SK-N-SH (cell line): ENCODE results near the gene USB1. TPM values are rescaled to one million over a fixed set of nuclear protein-coding genes. Genes with fewer than 3 reads are reported as not detected.

Experiments used
- CTCF ChIA-PET: fragments of 300-600, 350-600 bp; formaldehyde crosslinking; extraction: SDS; loops from one replicate; lab custom pipeline; 2021; lab: Yijun Ruan, JAX
- POLR2A ChIA-PET: fragments of 350-600 bp; sonication (Branson Sonifier 250); formaldehyde crosslinking; extraction: SDS; loops from one replicate; lab custom pipeline; 2020; ENCODE audit warnings: antibody characterized with exemption, inconsistent platforms; lab: Yijun Ruan, JAX
- DNase-seq: peaks from one replicate; pipeline ENCODE4 v3.0.0; 2012
- H2AFZ ChIP-seq: fragments of 200-600 bp; sonication (generic); 2 replicates; pipeline ENCODE4 v1.8.1; 2016; ENCODE audit warnings: antibody characterized with exemption, mild to moderate bottlenecking, low read depth
- H3F3A ChIP-seq: fragments of 200-600 bp; sonication (generic); replicated peaks from 2 replicates; pipeline ENCODE3; 2016; ENCODE audit warnings: antibody characterized with exemption, mild to moderate bottlenecking; ENCODE audit not compliant: insufficient read depth
- H3K27ac ChIP-seq, 2 experiments: fragments of 200-500 bp in 1 of 2; fragments of 200-600 bp in 1 of 2; sonication (Bioruptor generic) in 1 of 2; sonication (generic), shearing (Covaris generic) in 1 of 2; 2 replicates each; pipeline versions ENCODE4 v1.5.1 to v1.6.1; 2014 to 2016; ENCODE audit warnings: low read depth in 2 of 2, inconsistent platforms in 1 of 2, low read length in 1 of 2, mild to moderate bottlenecking in 1 of 2, mixed read lengths in 1 of 2
- H3K27me3 ChIP-seq: fragments of 200-600 bp; sonication (generic), shearing (Covaris generic); 2 replicates; pipeline ENCODE4 v1.6.1; 2016; ENCODE audit warnings: mixed run types; ENCODE audit not compliant: insufficient read depth
- H3K36me3 ChIP-seq, 2 experiments: fragments of 200-500 bp in 1 of 2; fragments of 200-600 bp in 1 of 2; sonication (Bioruptor generic) in 1 of 2; sonication (generic) in 1 of 2; replicated peaks in 1 of 2; 2 replicates each; pipeline versions ENCODE3 to v1.5.1; 2014 to 2016; ENCODE audit warnings: low read length in 1 of 2, mild to moderate bottlenecking in 1 of 2; ENCODE audit not compliant: insufficient read depth in 2 of 2, control insufficient read depth in 1 of 2
- H3K4me1 ChIP-seq, 2 experiments: fragments of 200-500 bp in 1 of 2; fragments of 200-600 bp in 1 of 2; sonication (Bioruptor generic) in 1 of 2; sonication (generic), shearing (Covaris generic) in 1 of 2; 2 replicates each; pipeline versions ENCODE4 v1.5.1 to v1.6.1; 2014 to 2016; ENCODE audit warnings: low read depth in 1 of 2, low read length in 1 of 2, mixed run types in 1 of 2; ENCODE audit not compliant: insufficient read depth in 2 of 2, control insufficient read depth in 1 of 2
- H3K4me2 ChIP-seq: fragments of 200-600 bp; sonication (generic), shearing (Covaris generic); 2 replicates; pipeline ENCODE4 v1.6.1; 2017; ENCODE audit warnings: mixed run types
- H3K4me3 ChIP-seq, 2 experiments: fragments of 200-500 bp in 1 of 2; fragments of 200-600 bp in 1 of 2; sonication (Bioruptor generic) in 1 of 2; sonication (generic), shearing (Covaris generic) in 1 of 2; 2 replicates each; pipeline versions ENCODE4 v1.5.1 to v1.8.1; 2014 to 2016; ENCODE audit warnings: low read depth in 2 of 2, inconsistent platforms in 1 of 2, low read length in 1 of 2, mild to moderate bottlenecking in 1 of 2, mixed read lengths in 1 of 2, moderate library complexity in 1 of 2
- H3K79me2 ChIP-seq: fragments of 200-600 bp; sonication (generic); 2 replicates; pipeline ENCODE4 v1.8.1; 2017; ENCODE audit warnings: mild to moderate bottlenecking; ENCODE audit not compliant: insufficient read depth
- H3K9ac ChIP-seq: fragments of 200-600 bp; sonication (generic); 2 replicates; pipeline ENCODE4 v1.6.1; 2017; ENCODE audit warnings: mixed run types
- H3K9me2 ChIP-seq: fragments of 200-600 bp; sonication (generic); 2 replicates; pipeline ENCODE4 v1.6.1; 2017; ENCODE audit warnings: mixed run types
- H3K9me3 ChIP-seq: fragments of 200-600 bp; sonication (generic); 2 replicates; pipeline ENCODE4 v1.6.1; 2017; ENCODE audit warnings: mixed run types, mild to moderate bottlenecking, moderate library complexity
- H4K20me1 ChIP-seq: fragments of 200-600 bp; sonication (generic); 2 replicates; pipeline ENCODE4 v1.6.1; 2017; ENCODE audit warnings: mild to moderate bottlenecking, mixed run types; ENCODE audit not compliant: insufficient read depth
- CHD2 ChIP-seq: fragments of 150-350 bp; IDR thresholded peaks from 2 replicates; pipeline ENCODE4 v1.6.1; 2018; ENCODE audit warnings: low read length; ENCODE audit not compliant: partially characterized antibody
- EZH2phosphoT487 ChIP-seq: fragments of 200-600 bp; sonication (generic); IDR thresholded peaks from 2 replicates; pipeline ENCODE4 v1.6.1; 2017; ENCODE audit warnings: low read depth, mixed run types, mild to moderate bottlenecking, antibody characterized with exemption, moderate library complexity, borderline replicate concordance
- FOXM1 ChIP-seq: IDR thresholded peaks from 2 replicates; pipeline ENCODE4 v1.4.0; 2012; ENCODE audit warnings: low read depth, mild to moderate bottlenecking
- IRF3 ChIP-seq: fragments of 150-350 bp; IDR thresholded peaks from 2 replicates; pipeline ENCODE4 v1.6.1; 2016; ENCODE audit warnings: mild to moderate bottlenecking, low read depth, low read length
- MXI1 ChIP-seq: IDR thresholded peaks from 2 replicates; pipeline ENCODE4 v1.6.1; 2012; ENCODE audit warnings: mild to moderate bottlenecking, low read depth, low read length, improper control_type of control experiment
- NFIC ChIP-seq: IDR thresholded peaks from 2 replicates; pipeline ENCODE4 v1.4.0; 2012; ENCODE audit warnings: borderline replicate concordance
- POLR2AphosphoS5 ChIP-seq: IDR thresholded peaks from 2 replicates; pipeline ENCODE4 v1.6.1; 2012; ENCODE audit warnings: low read depth, low read length
- RXRA ChIP-seq: IDR thresholded peaks from 2 replicates; pipeline ENCODE4 v1.4.0; 2012; ENCODE audit warnings: low read depth, mild to moderate bottlenecking, borderline replicate concordance
- SIN3A ChIP-seq: IDR thresholded peaks from 2 replicates; pipeline ENCODE4 v1.6.1; 2012; ENCODE audit warnings: low read depth, mild to moderate bottlenecking, low read length, moderate library complexity, borderline replicate concordance
- SMC3 ChIP-seq: IDR thresholded peaks from 2 replicates; pipeline ENCODE4 v1.6.1; 2012; ENCODE audit warnings: low read depth, low read length, improper control_type of control experiment
- TCF12 ChIP-seq: IDR thresholded peaks from 2 replicates; pipeline ENCODE4 v1.4.0; 2012
- WGBS: methylation state at CpG from one replicate; pipeline ENCODE4 v1.1.6; 2017; ENCODE audit warnings: low lambda C conversion rate; 5-methylcytosine and 5-hydroxymethylcytosine counted together
- polyA plus RNA-seq, 3 experiments: library from polyadenylated mRNA; depleted of rRNA; stranded (reverse); fragments of >200 nt; gene quantifications; 2 replicates each; pipeline ENCODE4 v1.2.3, GENCODE V29; 2012
- TF ChIP-seq, protein P1 (sequence below): IDR thresholded peaks from 2 replicates; pipeline ENCODE4 v1.4.0; 2012; ENCODE audit warnings: low read depth, borderline replicate concordance
- TF ChIP-seq, protein P2 (sequence below): fragments of 150-350 bp; IDR thresholded peaks from 2 replicates; pipeline ENCODE4 v1.6.1; 2017; ENCODE audit warnings: antibody characterized with exemption, low read length, low read depth, borderline replicate concordance

The USB1 gene
- polyA plus RNA-seq, 1 of the 3 experiments (the other 2 are of a cell fraction) = 94.1 TPM

GRCh38 chr16:57997528-57998265 lies 3.5 kb upstream of the USB1 start (continued):
- TF ChIP-seq RXRA (no peak), MXI1 (no peak), EZH2phosphoT487 (no peak), SMC3 (no peak), TCF12 (no peak), POLR2AphosphoS5 (no peak), FOXM1 (no peak)
- TF ChIP-seq, protein P1, sequence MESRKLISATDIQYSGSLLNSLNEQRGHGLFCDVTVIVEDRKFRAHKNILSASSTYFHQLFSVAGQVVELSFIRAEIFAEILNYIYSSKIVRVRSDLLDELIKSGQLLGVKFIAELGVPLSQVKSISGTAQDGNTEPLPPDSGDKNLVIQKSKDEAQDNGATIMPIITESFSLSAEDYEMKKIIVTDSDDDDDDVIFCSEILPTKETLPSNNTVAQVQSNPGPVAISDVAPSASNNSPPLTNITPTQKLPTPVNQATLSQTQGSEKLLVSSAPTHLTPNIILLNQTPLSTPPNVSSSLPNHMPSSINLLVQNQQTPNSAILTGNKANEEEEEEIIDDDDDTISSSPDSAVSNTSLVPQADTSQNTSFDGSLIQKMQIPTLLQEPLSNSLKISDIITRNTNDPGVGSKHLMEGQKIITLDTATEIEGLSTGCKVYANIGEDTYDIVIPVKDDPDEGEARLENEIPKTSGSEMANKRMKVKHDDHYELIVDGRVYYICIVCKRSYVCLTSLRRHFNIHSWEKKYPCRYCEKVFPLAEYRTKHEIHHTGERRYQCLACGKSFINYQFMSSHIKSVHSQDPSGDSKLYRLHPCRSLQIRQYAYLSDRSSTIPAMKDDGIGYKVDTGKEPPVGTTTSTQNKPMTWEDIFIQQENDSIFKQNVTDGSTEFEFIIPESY = no peak

DNA sequence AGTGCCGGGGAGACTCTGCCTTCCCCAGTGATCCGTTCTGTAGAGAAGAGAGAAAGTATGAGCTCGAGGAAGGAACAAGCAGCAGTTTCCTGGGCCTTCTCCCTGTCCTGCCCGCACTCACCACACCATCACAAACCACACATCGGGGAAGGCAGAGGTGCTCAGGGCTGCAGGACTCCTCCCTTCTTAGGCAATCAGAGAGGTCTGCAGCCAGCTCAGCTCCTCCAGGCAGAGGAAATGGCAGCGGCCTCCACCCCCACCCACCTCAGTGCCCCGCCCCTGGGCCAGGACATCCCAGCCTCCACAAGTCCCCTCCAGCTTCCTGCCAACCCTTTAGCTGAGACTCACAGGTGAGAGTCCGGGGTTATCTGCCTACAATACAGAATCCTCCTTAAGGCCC lies 2.7 kb upstream of the USB1 start:
- 0 out of 2 replicates have a peak, but pooled peaks cover 6% of the 10 kb centered on the region for H4K20me1 ChIP-seq
- H3K4me1 ChIP-seq = peaks cover 0 to 18% of the 10 kb centered on the region in 2 experiments; a peak in 2 of 4 replicates
- H3K9me3 ChIP-seq = no peaks in the 10 kb centered on the region
- POLR2A ChIA-PET = no interaction called here
- no peak overlapping the region for H3K27ac ChIP-seq
- H2AFZ ChIP-seq = no peak overlapping the region
- H3K9ac ChIP-seq = no peak overlapping the region
- H3F3A ChIP-seq = peaks cover 4% of the 10 kb centered on the region
- CTCF ChIA-PET = interaction anchor here (1.3 to 6.2 kb wide), 5 partner anchors 8 to 241 kb away, joined by 3 to 71 read pairs (median 13); no protein-coding TSS in a partner anchor
- H3K36me3 ChIP-seq = peaks cover 5 to 35% of the 10 kb centered on the region in 2 experiments
- H3K9me2 ChIP-seq = no peaks in the 10 kb centered on the region
- H3K4me3 ChIP-seq = no peak overlapping the region
- H3K4me2 ChIP-seq = peak overlapping the region; percentile 99; the same call in 1 of the 2 replicates
- TF ChIP-seq, protein P2, sequence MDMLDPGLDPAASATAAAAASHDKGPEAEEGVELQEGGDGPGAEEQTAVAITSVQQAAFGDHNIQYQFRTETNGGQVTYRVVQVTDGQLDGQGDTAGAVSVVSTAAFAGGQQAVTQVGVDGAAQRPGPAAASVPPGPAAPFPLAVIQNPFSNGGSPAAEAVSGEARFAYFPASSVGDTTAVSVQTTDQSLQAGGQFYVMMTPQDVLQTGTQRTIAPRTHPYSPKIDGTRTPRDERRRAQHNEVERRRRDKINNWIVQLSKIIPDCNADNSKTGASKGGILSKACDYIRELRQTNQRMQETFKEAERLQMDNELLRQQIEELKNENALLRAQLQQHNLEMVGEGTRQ = no peak
- TF ChIP-seq EZH2phosphoT487 (no peak), CHD2 (no peak), NFIC (no peak), SMC3 (no peak), IRF3 (no peak), SIN3A (no peak)
- H3K27me3 ChIP-seq = no peaks in the 10 kb centered on the region
- 85% methylated on average over 8 of the region's 8 CpGs for WGBS
- H3K79me2 ChIP-seq = peaks cover 20% of the 10 kb centered on the region
- no peak for DNase-seq
